Right renal cortex interstitium (tissue), 3 donors: ENCODE measurements around the gene KPNA6. TPM values are rescaled to one million over a fixed set of nuclear protein-coding genes. Genes with fewer than 3 reads are reported as not detected.
A peak's percentile ranks its signal among the peaks of the same experiment; 100 is the strongest.

Source experiments
- DNase-seq, 3 donors: peaks; one replicate each; pipeline ENCODE4 v3.0.0-alpha.2; 2013; ENCODE audit warnings: low read depth in 3 of 3, low spot score in 2 of 3
- polyA plus RNA-seq, 3 donors: library from polyadenylated mRNA; unstranded; fragments of 120-200 nt; gene quantifications; one replicate each; pipeline ENCODE4 v1.2.1, GENCODE V29; 2013; ENCODE audit not compliant: insufficient read length in 3 of 3

KPNA6 gene
- polyA plus RNA-seq, 3 donors, result 32.2 to 38.2 (median 33.0) TPM

GRCh38 chr1:32208469-32208868 is 100.6 kb downstream of the KPNA6 start:
- DNase-seq, result no peak

- DNase-seq, result no peak
Observed at GRCh38 chr1:32208891-32209328, 101.1 kb downstream of the KPNA6 start, which contains the start of gene DCDC2B. TSS of gene DCDC2B (plus strand) at chr1:32209089. CDS start at chr1:32209094, 5 bp downstream.

DNA sequence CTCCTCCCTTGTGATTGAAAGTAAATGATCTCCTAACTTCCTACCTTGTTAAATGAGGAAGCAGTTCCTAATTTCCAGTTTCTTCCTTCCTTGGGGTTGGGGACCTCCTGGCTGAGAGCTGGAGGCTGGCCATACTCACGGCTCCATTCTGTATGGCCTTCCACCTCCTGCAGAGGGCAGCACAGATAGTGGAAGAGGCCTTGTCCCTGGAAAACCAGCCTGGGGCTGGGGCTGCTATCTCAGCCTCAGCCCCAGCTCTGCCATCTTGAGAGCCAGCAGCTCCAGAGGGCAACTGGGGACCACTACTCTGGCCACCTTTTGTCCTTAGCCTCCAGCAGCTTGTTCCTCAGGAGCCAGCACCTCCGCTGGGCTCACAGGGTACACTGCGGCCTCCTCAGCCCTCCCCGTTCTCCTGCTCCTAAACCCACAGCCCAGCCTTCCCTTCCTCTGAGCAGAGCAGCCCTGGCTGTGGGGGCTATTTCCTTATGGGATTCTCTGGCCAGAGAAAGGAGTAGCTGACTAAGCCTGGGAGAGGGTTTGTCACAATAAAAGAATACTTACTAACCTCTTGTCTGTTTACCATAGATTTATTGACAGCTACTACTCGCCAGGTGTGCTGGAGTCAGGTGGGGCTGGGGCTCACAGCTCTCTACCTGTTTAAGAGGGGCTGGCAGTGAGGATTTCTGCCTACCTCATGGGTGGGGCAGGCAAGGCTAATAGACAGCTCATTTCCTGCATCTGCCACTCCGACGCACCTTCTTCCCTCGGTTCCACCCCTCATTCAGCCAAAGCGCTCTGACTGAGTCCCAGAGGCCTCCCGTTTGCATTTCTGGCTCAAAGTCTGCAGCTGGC is 108.0 kb downstream of the KPNA6 start:
- no peak for DNase-seq

- no peak for DNase-seq
Observed at GRCh38 chr1:32216566-32216965, 108.7 kb downstream of the KPNA6 start.

GRCh38 chr1:32219022-32219421 is 111.2 kb downstream of the KPNA6 start:
- no peak for DNase-seq

DNA sequence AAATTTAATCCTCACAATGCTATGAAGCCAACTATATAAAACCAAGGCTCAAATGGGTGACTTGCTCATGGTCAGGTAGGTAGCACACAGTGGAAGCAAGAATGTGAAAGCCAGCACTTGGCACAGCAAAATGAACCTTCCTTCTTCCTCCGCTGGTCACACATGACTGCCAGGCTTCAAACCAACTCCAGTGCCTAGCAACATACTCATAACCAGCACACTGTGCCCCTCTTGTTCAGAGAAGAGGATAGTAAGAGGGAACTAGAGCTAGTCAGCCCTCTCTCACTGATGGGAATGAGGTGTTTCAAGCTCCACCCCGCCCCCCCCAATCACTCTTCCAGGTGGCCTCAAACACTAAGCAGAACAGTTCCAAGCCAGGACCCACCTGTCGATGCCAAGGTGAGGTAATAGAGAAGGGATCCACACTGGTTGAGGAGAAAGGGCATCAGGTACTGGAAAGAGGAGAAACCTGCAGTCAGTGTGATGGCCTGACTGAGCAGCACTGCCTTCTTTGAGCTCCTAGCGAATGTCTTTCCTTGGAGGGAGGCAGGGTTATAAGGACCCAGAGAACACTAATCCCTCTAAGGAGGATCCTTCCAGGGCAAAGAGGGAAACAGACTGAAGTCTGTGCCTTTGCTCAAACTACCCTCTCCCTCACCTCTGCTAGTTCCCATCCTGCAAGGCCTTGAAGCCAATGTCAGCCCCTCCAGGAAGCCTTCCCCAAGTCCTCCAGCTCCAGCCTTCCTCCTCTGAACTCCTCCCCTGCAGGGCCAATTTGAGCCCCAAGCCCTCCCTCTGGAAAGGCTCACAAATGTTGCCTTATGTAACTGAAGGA is 113.1 kb downstream of the KPNA6 start:
- DNase-seq, result no peak

DNA sequence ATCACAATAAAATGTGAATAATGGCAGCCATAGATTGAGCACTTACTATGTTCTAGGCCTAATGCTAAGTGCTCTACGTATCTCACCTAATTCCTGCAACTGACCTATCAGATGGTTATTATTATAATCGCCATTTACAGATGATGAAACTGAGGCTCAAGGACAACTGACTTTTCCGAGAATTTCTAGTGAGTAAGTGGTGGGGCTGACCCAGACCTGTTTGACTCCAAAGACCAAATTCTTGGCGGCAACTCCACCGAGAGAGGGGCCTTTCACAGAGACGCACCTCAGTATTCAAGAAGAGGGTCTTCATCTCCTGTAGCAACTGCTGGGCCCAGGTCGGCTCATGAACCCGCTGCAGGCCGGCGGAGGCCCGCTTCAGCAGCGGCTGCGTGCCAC is 113.7 kb downstream of the KPNA6 start:
- no peak for DNase-seq

DNA sequence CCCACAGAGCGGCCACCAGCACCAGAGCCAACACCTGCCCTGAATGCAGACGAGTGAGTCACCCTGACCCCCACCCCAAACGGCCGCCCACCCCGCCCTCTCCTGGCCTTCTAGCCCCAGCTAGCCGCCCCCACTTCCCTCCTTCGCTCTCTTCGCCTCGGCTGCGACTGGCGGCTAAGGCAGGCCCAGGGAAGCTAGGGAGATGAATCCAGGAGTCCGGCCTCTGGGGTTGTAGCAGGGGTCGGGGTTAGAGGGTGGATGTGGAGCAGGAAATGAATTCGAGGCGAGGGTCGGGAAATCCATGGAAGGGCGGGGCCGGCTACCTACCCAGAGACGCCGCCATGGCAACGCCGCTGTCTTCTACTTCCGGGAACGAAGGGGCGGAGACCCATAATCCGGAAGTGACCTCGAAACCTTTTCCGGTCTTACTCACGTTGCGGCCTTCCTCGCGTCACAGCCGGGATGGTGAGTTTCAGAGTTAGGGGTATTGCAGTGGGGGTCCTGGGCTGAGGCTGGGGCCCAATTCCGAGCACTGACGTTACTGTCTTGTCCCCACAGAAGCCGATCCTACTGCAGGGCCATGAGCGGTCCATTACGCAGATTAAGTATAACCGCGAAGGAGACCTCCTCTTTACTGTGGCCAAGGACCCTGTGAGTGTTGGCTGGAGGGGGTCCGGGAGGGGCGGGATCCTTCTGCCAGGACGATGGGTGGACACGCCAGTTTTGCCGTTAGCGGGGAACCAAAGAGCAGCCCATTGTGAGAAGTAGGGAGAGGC is 114.3 kb downstream of the KPNA6 start, which contains the start of the genes EIF3I and TMEM234:
TSS of gene EIF3I (plus strand) at position 428 of the 776 bp plus-strand sequence. CDS start at position 463, 35 bp downstream.
TSS of gene TMEM234 (minus strand) at position 374 of the 776 bp plus-strand sequence. CDS start at position 343, 31 bp downstream.
- DNase-seq, result peak in 1 of 3 donors; percentile 91

DNA sequence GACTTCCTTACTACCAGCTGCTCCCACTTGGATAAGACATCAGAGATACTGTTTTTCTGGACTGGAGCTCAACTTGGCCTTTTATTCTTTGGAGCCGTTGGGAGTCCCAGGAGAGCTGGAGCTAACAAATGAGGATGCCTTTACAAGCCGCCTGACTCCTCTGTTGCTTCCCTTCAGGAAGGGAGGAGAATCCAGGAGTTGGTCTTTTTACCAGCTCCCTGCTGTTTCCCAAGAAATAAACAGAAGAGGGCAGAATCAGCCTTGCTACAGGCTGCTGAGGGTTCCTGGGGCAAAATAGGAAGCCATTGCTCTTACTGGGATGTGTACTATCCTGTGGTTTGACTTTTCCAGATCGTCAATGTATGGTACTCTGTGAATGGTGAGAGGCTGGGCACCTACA is 115.8 kb downstream of the KPNA6 start:
- no peak for DNase-seq

- DNase-seq, result no peak
Observed at GRCh38 chr1:32224285-32224684, 116.4 kb downstream of the KPNA6 start.

Other genes starting within 250 kb of the KPNA6 start
- gene PTP4A2, start 169.7 kb upstream of the KPNA6 start, polyA plus RNA-seq, result 100 to 1,000 TPM; 248 to 273 (median 269) TPM
- 100 to 1,000 TPM; 244 to 280 (median 259) TPM for gene KHDRBS1, start 94.2 kb upstream of the KPNA6 start, polyA plus RNA-seq
- gene TMEM39B, start 35.1 kb upstream of the KPNA6 start, polyA plus RNA-seq, result 10 to 100 TPM; 17.1 to 18.2 (median 18.0) TPM
- 10 to 100 TPM; 44.8 to 45.2 (median 44.9) TPM for gene TXLNA, start 71.6 kb downstream of the KPNA6 start, polyA plus RNA-seq
- gene CCDC28B, start 92.5 kb downstream of the KPNA6 start, polyA plus RNA-seq, result 10 to 100 TPM; 19.2 to 22.1 (median 21.8) TPM
- gene IQCC, start 97.6 kb downstream of the KPNA6 start, polyA plus RNA-seq, result 1 to 10 TPM; 6.8 to 7.2 (median 7.2) TPM
- under 1 TPM; 0.37 to 0.74 (median 0.62) TPM for gene DCDC2B, start 101.0 kb downstream of the KPNA6 start, polyA plus RNA-seq
- gene TMEM234, start 114.3 kb downstream of the KPNA6 start, polyA plus RNA-seq, result 10 to 100 TPM; 21.1 to 27.3 (median 23.6) TPM
- gene EIF3I, start 114.4 kb downstream of the KPNA6 start, polyA plus RNA-seq, result 100 to 1,000 TPM; 177 to 208 (median 192) TPM
- gene FAM167B, start 139.2 kb downstream of the KPNA6 start, polyA plus RNA-seq, result 1 to 10 TPM; 7.1 to 10.0 (median 8.7) TPM
- 1 to 10 TPM; 4.5 to 6.3 (median 5.2) TPM for gene LCK, start 143.2 kb downstream of the KPNA6 start, polyA plus RNA-seq
- 100 to 1,000 TPM; 173 to 203 (median 193) TPM for gene HDAC1, start 184.0 kb downstream of the KPNA6 start, polyA plus RNA-seq
- 100 to 1,000 TPM; 391 to 445 (median 436) TPM for gene MARCKSL1, start 228.2 kb downstream of the KPNA6 start, polyA plus RNA-seq